COR-L47 (cell line): Measurements from ENCODE around the gene CAST.

Experiments used
- DNase-seq: peaks from one replicate; lab custom pipeline; 2025; lab: John Stamatoyannopoulos, UW

Gene CAST

DNA sequence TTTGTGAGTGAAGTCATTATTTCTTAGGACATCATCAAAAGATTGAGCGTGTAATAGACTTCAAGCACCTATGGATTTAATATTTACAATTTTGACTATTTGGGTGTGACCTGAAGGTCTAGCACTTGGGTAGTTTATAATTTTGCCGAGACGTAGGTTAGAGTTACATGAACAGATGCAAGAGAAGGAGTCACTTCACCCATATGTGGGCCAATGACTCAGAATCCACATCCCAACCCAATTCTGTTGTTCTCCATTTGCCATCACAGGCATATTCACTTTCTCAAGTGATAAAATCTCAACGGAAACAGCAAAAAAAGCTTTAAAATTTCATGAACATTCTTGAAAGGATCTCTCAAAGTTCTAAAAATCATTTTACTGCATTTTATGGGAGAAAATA lies 157.6 kb downstream of the CAST start:
- no peak for DNase-seq

DNA sequence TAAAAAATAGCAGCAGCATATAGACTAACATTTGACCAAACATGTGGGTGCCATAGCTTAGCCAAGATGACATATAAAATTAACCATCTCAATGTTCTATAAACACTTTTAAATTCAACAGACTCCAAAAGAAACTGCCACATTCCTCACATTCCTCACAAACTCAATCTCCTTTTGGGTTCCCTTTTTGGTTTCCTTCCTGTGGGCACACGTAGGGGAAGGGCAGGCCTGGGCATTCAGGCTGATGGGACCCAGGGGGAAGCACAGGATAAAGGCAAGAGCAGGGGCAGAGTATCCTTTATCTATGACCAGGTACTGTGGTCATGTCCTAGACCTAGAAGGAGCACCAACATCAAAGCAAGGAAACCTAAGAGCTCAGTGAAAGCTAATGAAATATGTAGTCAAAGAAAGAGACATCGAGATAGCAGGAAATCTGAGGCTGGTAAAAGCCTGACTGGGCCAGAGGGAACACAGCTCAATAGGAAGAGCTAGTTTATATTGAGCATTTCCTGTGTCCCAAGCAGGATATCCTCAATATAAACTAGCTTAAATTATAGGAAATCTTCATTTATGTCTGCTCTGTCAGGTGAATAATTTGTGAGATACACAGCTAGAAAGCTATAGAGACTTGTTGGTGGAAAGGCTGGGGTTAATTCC lies 159.2 kb downstream of the CAST start:
- DNase-seq = no peak

DNA sequence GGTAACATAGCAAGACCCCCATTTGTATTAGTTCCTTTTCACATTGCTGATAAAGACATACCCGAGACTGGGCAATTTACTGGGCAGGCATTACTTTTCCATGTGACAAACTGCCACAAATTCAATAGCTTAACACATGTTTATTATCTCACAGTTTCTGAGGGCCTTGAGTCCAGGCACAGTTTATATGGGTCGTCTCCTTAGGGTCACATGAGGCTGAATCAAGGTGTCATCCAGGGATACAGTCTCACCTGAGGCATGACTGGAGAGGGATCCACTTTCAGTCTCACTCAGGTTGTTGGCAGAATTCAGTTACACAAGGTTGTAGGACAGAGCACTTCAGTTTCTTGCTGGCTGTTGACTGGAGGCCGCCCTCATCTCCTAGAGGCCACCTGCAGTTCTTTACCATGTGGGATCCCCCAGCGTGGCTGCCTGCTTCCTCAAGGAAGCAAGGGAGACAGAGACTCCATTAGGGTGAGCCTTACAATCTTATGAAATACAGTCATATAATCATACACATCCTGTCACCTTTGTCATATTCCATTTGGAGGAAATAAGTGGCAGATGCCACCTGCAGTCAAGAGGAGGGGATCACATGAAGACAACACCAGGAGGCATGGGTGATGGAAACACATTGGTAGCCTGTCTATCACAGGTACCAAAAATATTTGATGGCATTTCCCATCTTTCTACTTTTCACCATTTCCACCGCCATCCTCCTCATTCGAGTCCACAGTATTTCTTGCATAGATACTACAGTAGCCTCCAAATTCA lies 160.7 kb downstream of the CAST start:
- DNase-seq = no peak

DNA sequence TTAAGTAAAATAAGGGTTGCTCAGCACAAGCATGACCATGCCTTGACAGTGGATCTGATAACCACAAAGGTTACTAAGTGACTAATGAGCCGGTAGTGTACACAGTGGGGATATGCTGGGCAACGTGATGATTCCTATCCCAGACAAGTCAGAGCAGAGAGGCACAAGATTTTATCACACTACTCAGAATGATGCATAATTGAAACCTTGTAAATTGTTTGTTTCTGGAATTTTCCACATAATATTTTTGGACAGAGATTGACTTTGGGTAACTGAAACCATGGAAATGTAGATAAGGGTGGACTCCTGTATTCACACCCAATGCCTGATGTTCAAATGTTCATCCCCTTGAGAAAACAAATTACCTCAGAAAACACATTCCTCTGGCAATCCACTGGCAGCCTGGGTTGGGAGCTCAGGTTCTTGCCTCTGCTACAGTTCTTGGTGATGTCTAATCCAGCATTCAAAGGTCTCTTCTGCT lies 161.8 kb downstream of the CAST start:
- peak; percentile 19 for DNase-seq
